HG03135 (cell line): Measurements from ENCODE around the gene ENPP6.
"Not testable (repeated sequence)": the region's sequence is repeated elsewhere in the genome, so short reads cannot be mapped to it uniquely, and the experiment has no call there.

ENCODE experiments used
- ATAC-seq: cut with Tn5 transposase; IDR thresholded peaks from one replicate; pipeline ENCODE4 v1.9.1; 2021; ENCODE audit warnings: mild to moderate bottlenecking, moderate library complexity; ENCODE audit not compliant: unreplicated experiment

The ENPP6 gene

DNA sequence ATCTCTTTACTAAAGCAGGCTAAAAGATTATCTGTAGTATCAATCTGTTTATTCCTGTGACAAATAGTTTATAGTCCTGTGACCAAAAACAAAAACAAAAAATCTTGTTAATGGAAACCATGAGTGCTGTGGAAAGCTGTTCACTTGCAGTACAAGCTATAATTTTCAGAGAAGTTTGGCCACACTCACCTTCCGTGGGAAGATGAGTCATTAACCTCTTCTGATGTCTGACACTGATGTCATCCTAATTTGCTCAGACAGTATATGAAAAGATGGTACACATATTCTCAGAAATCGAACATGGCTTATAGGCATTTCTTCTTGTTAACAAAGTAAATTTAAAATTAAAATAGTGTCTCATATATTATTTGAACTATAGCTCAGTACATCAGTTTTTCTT, 19.9 kb upstream of the ENPP6 start:
- no peak for ATAC-seq

DNA sequence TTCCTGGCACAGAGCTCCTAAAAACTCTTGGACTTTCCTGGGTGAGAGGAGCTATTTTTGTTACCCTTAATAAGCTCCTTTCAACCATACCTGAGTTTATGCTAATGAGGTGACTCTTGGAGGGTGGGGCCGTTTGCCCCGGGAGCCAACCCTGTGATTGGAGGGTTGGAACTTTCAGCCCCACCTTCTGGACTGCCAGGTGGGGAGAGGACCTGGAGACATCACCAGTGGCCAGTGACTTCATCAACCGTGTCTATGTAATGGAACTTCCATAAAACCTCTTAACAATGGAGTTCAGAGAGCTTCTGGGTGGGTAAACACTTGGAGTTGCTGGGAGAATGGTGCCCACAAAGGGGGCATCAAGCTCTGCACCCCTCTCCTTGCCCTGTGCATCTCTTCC, 17.9 kb upstream of the ENPP6 start:
- no peak for ATAC-seq

DNA sequence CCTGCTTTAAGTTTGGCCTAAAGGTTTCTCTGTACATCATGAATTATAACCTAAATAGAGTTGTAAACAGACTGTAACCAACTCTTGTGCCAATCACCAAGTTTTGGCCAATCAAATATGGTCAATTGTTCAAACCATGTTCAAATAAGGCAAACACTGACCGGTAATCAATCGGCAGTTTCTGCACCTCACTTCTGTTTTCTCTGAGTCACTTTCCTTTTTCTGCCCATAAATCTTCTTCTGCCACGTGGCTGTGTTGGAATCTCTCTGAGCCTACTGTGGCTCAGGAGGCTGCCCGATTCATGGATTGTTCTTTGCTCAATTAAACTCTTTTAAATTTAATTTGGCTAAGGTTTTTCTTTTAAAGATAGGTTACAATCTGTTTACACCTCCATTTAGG, 16.5 kb upstream of the ENPP6 start:
- ATAC-seq, result no peak

DNA sequence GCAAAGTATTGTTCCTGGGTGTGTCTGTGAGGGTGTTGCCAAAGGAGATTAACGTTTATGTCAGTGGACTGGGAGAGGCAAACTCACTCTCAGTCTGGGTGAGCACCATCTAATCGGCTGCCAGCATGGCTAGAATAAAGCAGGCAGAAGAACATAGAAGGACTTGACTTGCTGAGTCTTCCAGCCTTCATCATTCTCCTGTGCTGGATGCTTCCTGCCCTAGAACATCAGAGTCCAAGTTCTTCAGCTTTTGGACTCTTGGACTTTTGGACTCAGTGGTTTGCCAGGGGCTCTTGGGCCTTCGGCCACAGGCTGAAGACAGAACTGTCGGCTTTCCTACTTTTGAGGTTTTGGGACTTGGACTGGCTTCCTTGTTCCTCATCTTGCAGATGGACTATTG, 15.3 kb upstream of the ENPP6 start:
- no peak for ATAC-seq

DNA sequence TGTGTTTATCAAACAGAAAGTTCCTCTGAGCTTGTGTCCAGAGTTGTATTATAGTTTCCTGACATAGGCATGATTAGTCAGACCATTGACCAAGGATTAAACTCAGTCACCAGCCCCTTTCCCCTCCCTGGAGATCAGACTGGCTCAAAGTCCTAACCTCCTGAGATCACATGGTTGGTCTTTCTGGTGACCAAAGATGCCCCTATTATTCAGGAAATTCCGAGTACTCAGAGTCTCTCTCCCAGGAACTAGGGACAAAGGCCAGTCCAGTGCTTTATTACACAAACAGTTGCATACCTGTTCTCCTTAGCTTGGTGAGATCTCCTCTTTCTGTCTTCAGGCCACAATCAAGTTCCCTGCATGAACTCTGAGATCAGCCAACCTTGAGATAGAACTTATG, 14.5 kb upstream of the ENPP6 start:
- ATAC-seq, result no peak

DNA sequence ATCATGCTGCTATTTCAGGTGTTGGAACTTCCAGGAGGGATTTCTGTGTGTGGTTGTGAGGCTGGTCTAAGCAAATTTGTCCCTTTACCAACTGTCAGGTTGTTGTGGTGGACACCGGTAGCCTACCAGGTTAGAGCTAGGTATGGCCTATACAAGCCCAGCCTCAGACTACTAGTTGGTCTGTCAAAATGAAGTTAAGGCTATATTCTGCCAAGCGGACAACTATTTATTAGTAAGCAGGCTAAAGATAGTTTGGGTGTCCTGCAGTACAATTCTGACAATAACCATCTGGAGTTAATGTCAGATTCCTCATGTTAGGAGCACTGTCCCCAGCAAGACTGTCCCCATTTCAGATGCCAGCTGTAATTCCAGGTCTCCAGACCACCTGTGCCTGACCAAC, 13.9 kb upstream of the ENPP6 start:
- ATAC-seq, result no peak

DNA sequence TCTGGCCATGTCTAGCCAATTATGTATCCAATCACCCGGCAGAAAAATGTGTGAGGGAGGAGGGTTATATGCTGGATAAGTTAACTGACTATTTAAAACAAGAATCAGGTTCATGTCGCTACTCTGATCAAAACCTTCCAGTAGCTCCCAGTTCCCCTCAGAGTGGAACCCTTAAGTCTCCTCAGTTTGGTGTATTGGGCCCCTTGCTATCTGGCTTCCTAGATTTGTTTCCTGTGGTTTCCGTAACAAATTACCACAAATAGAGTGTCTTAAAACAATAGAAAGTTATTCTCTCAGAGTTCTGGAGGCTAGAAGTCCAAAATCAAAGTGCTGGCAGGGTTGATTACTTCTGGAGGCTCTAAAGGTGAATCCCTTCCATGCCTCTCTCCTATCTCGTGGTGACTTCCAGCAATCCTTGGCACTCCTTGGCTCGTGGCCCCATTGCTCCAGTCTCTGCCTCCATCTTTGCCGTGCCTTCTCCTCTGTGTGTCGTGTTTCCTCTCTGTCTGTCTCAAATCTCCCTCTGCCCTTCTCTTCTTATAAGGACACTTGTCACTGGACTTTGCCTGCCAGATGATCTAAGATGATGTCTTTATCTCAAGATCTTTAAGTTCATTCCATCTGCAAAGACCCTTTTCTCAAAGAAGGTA, 10.5 kb upstream of the ENPP6 start:
- ATAC-seq, result no peak

DNA sequence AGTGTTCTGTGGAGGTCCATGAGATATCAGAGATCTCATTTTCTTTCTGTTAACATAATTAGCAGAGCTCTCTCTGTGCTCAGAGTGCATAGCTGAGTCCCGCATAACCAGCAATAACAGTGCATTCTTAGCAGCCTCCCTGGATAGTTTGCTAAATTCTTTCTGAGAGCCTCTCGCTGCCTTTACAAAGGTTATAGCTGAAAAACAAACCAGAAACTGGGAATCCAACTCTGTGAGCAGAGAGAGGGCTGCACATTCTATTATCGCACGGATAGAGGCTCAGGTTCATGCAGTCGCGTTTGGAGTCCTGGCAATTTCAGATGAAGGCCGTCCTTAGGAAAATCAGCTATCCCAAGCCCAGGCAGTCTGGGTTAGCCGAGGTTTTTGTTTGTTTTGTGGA, 1.2 kb downstream of the ENPP6 start:
- ATAC-seq, result no peak

DNA sequence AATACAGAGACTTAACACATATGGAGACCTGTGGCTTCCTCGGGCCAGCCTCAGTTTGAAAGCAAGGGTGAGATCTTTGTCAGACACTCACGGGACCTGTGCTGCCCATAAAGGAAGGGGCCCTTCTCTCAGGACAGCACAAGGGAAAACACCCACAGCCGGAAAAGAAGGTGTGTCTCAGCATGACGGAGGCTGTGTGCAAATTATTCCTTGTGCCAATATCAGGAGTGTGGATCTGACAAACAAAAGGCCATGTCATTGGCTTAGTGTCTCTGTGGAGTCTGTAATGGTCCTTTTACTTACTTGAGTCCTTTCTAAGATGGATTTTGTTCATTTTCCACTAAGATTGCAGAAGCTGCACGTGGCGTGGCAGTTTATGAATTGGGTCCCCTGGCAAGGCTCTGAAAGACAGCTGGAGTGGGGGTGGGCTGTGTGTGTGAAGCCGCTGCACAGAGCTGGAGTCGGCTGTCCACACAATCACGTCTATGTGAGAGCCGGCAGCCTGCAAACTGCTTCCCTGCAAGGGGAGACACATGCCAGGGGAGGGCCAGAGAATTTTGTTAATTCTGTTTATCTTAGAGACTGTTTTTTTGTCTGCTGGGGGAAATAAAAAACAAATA, 1.9 kb downstream of the ENPP6 start:
- no peak for ATAC-seq

DNA sequence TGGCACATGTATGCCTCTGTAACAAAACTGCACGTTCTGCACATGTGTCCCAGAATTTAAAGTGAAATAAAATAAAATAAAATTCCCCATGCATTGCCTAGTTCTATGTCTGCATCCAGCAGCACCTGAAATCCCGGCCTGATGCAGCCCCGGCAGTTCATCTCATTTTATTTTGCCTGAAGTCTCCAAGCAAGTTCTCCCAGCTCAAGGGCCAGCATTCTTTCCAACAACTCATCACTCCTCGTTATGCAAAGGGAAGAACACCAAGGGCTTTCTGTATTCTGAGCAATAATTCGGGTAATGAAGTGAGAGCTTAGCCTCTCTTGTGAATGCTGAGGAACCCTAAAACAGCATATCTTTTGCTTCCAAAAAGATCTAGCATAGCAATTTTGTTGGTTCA, 2.7 kb downstream of the ENPP6 start:
- ATAC-seq, result no peak

DNA sequence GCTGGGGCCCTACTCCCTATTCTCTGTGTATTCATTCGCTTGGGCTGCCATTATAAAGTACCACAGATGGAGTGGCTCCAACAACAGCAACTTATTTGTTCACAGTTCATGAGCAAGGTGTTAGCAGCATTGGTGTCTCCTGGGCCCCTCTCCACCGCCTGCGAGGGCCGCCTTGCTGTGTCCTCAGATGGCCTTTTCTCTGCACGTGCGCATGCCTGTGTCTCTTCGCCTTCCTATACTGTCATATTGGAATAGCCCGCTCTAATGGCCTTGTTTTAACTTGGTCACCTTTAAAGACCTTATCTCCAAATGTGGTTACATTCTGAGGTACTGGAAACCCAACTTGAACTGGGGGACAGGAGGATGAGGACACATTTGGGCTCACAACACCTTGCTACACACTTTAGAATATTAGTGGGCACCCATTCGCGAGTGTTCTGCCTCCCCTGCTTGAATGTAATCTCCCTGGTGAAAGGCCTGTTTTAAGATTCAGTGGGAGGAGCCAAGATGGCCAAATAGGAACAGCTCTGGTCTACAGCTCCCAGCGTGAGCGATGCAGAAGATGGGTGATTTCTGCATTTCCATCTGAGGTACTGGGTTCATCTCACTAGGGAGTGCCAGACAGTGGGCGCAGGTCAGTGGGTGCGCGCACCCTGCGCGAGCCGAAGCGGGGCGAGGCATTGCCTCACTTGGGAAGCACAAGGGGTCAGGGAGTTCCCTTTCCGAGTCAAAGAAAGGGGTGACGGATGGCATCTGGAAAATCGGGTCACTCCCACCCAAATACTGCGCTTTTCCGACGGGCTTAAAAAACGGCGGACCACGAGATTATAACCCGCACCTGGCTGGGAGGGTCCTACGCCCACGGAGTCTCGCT, 9.7 kb downstream of the ENPP6 start:
- not testable (repeated sequence) for ATAC-seq

DNA sequence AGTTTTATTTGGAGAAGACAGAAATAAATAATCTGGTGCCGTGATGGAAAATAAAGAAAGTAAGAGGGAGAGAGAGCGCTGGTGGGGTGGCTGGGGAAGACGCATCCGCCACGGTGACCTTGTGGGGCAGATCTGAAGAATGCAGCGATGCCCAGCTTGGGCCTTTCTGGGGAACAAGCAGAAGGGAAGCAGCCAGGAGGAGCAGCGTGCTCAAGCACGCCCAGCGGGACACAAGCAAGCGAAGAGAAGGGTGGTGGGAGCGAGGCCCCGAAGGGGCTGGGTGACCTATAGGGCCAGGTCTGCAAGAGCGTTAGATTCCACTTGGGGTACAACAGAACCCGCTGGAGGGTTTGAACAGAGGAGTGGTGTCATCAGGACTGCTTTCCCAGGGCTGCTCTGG, 12.4 kb downstream of the ENPP6 start:
- ATAC-seq, result no peak

DNA sequence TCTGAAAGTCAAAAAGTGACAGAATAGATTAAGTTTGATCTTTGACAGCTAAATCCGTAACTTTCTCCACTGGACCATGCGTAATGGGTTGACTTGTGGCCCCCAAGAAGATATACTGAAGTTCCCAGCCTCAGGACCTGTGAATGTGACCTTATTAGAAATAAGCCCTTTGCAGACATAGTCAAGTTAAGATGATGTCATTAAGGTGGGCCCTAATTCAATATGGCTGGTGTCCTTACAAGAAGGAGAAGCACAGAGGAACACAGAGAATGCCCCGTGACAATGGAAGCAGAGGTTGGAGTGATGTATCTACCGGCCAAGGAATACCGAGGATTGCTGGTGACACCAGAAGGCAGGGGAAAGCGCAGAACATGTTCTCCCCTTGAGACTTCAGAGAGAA, 14.4 kb downstream of the ENPP6 start:
- no peak for ATAC-seq

DNA sequence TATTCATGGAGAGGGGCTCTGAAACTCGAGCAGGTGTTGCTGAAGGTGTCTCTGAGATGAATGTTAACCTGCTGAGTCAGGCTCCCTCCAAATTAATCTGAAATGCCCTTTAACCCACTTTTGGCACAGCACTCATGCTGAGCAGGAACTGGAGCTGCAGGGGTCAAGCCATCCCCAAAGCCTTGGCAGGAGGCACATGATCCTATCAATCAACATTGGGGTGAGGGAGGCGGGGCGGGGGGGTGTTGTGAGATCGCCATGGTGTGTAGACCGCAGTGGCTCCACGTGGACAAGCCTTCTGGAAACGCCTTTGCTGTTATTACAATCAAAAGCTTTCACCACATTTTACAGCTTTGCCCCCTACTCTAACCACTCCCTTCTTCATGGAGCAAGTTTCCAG, 16.5 kb downstream of the ENPP6 start:
- ATAC-seq, result no peak

DNA sequence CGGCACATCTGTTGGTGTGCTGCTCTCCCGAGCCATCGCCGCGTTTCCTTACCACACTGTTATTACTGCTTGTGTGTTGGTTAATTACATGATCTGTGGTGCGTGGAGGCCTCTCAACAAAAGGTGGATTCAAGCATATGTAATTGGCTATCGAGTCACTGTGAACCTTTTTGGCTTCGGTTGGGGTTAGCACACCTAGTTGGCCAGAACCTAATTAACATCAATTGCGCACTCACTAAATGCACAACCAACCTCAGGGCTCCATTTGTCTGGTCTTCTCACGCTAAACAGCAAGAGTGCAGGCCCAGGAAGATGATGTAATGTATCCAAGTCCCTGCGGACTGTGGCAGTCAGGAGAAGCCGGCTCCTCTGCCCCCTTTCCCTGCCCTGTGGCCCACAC, 17.4 kb downstream of the ENPP6 start:
- no peak for ATAC-seq

DNA sequence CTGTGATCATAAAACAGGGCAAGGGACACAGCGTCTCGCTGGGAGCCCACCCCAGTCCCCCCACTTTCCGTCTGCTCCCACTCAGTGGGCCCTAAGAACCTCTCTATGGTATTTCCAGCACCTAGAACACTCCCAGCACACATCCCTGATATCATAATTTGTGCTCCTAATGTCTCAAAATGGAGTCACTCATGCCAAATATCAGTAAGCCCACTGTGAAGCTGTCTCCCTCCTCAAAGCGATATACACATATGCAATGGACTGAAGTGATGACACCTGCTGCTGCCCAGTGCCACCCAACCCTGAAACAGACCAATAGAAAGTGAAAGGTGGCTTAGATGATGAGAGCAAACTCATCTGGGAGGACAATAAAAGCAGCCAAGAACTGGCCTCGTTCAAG, 17.9 kb downstream of the ENPP6 start:
- no peak for ATAC-seq

DNA sequence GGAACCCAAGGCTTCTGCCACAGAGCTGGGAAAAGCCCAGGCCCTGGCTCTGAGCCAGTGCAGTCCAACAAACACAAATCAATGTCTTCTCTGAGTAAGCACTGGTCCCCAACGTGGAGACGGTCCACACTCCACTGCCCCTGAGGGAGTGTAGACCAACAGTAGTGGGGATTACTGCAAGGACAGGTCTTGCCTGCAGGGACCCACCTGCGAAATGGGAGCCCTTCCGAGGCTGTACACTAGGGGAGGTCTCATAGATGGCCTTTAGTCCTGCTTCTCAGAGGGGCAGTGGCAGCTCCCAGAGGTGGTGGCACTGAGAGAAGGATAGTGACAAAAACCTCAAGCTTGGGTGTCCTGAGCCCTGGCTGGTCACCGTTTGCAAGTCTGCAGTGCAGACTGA, 19.5 kb downstream of the ENPP6 start:
- no peak for ATAC-seq

DNA sequence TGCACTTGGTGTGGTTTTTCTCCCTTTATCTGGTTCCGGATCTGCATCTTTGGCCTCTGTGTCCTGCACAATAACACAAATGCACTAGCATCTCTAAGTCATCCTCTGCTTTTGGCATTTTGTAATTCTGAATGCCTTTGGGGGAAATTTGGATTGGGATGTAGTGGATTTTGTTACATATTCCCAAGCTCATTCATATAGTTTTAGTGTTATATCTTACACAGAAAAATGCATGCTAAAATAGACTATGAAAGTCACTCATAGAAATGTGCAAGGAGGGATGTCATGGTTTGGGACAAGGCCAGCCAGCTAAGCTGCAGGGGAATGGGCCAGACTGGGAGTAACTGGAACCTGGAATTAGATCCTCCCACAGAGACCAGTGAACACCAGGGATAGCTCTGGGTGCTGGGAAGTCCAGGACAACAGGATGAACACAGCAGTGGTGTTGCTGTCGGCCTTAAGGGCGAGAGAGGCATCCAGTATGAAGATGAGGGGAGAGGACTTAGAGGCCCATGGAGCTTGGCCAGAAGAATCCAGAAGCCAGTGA, 20.1 kb downstream of the ENPP6 start:
- ATAC-seq, result no peak

DNA sequence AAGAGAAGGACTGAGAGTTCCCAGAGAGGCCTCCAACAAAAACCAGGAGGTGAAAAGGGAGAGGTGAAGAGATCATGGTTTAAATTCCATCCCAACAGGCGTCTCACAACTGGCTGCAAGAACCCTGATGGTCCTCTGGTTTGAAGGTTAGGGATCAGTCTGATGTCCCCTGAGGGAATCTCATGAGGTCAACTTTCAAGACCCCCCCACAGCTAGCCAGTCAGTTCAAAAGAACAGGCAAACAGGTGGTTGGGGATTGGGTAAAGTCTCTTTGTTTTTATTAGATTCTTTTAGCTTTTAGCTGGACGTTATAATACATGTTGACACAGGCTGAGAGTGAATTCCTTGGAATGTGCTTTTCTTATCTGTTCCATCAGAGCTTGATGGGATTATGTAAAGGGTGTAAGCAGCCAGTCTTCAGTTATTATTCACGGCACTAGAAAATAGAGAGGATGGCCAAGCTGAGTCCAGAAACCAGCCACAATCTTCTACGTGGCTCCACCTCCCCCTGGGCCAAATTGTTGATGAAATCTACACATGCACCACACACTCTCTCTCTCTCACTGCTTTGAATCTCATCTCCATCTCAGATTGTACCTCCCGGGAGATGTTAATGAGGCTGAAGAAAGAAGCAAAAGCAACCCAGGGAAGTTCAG, 20.8 kb downstream of the ENPP6 start:
- ATAC-seq, result no peak

DNA sequence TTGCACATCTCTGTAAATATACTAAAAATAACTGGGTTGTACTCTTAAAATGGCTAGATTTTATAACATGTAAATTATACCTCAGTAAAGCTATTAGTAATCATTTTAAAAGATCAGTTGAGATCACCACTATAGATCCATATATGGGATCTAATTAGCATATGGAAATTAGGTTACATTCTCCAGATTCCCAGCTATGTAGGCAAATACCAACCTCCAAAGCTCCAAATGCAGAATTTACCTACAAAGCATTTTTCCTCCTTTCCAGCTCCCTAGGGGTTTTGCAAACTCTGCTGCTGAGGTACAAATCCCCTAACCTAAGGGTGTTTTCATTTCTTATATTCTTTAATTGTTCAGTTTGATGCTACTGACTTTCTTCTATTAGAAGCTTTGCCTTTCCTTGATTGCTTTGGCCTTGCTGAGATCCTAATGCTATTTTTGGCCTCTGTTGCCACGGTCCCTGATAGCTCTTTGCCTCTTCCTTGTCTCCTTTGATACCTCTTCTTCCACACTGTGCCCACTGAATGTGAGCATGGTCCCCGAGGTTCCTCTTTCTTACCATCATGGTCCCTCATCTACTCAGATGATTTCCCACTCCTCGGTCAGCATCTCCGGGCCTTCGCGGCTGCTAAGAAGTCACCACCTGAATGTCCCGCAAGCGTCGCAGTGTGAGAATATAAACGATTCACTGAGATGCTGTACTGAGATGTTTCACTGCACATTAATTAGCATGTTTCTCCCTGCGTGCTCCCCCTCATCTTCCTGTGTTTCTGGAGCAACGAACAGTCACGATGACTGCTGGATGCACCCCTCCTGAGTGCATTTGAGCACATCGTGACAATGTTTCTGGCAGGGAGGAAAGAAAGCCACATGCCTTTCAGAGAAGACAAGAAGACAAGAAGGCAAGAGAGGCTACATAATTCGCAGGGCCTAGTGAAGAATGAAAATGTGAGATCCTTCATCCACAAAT, 23.8 kb downstream of the ENPP6 start:
- ATAC-seq, result no peak
